GM23248 (cell line): ENCODE data around the gene EIF4G3.

Experiments
- EZH2 ChIP-seq: fragments of 200-600 bp; sonication (generic); IDR thresholded peaks from 2 replicates; pipeline ENCODE4 v1.6.1; 2018; ENCODE audit warnings: antibody characterized with exemption, mild to moderate bottlenecking; ENCODE audit not compliant: insufficient read depth, poor library complexity, severe bottlenecking
- EZH2phosphoT487 ChIP-seq: fragments of 200-600 bp; sonication (generic); IDR thresholded peaks from 2 replicates; pipeline ENCODE4 v1.6.1; 2018; ENCODE audit warnings: antibody characterized with exemption, moderate library complexity, mild to moderate bottlenecking, low read depth; ENCODE audit not compliant: insufficient read depth

DNA sequence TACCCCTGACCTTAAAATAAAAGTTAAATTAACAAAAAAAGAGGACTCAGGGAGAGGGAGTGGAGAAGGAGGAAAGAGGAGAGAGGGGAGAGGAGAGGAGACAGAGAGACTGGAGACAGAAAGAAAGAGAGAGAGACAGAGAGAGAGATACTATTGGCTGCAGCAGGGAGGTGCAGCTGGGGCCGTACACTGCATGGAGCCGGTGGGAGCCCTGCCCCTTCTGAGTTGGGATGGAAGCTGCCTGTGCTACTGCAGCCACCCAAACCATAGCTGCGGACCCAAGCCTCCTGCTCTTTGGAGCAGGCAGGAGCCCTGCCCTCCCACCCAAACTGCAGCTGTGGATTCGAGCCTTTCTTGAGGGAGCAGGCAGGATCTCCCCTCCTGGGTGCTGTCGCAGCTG, 356.9 kb downstream of the EIF4G3 start:
- TF ChIP-seq EZH2 (no peak), EZH2phosphoT487 (no peak)
